ENCODE measurements around the gene IL2RA.
"Not testable (repeated sequence)": the region's sequence is repeated elsewhere in the genome, so short reads cannot be mapped to it uniquely, and the experiment has no call there.

GRCh38 chr10:6043377-6043776 lies 18.8 kb downstream of the IL2RA start:
- TF ChIP-seq CTCF (IDR thresholded peaks at IDR 0.05); EZH2 (IDR thresholded peaks at IDR 0.05; ENCODE audit: borderline replicate concordance, insufficient read depth, low read depth, low read length, poor library complexity, severe bottlenecking): not testable (repeated sequence)
